ENCODE data around the gene PSMD3.

GRCh38 chr17:40025559-40025958, 45.0 kb downstream of the PSMD3 start:
- TF ChIP-seq CTCF (IDR thresholded peaks at IDR 0.05; ENCODE audit: low read depth, low read length), result no peak
- TF ChIP-seq EZH2phosphoT487 (IDR thresholded peaks at IDR 0.05; ENCODE audit: low read depth), result no peak
